Measurements from ENCODE around the gene CBX1. TPM values are rescaled to one million over a fixed set of nuclear protein-coding genes. Genes with fewer than 3 reads are reported as not detected.
A peak's percentile ranks its signal among the peaks of the same experiment; 100 is the strongest.

The CBX1 gene
- total and polyA plus RNA-seq, 2 of the 13 experiments (the other 11 are each of a cell fraction or from before 2014, with no cell fraction given): 17.8 to 108 TPM

GRCh38 chr17:48026502-48027321 lies 74.6 kb downstream of the CBX1 start (continued):
- TF ChIP-seq ZBTB46 (CRISPR knock-in tag; IDR thresholded peaks at IDR 0.05; ENCODE audit: borderline replicate concordance): 0 out of 2 replicates have a peak, but pooled peaks have one; percentile 84
- peak; percentile 32; the same call in 1 of the 3 replicates for TF ChIP-seq MXI1 (IDR thresholded peaks at IDR 0.05; ENCODE audit: borderline replicate concordance, low read depth, low read length)
- 0 out of 2 replicates have a peak, but pooled peaks have one; percentile 62 for TF ChIP-seq IRF2 (CRISPR knock-in tag; IDR thresholded peaks at IDR 0.05)
- TF ChIP-seq CTCF (CRISPR knock-in tag; IDR thresholded peaks at IDR 0.05): peak; percentile 98
- no peak for TF ChIP-seq ZNF75D (CRISPR knock-in tag; IDR thresholded peaks at IDR 0.05; ENCODE audit: borderline replicate concordance)
- TF ChIP-seq RBFOX2 (IDR thresholded peaks at IDR 0.05; ENCODE audit: low read depth, low read length): no peak
- peak; percentile 53; the same call in 1 of the 2 replicates for TF ChIP-seq BHLHE40 (IDR thresholded peaks at IDR 0.05; ENCODE audit: low read length)
- 0 out of 2 replicates have a peak, but pooled peaks have one; percentile 24 for TF ChIP-seq GMEB1 (CRISPR knock-in tag; IDR thresholded peaks at IDR 0.05; ENCODE audit: borderline replicate concordance)
- 0 out of 2 replicates have a peak, but pooled peaks have one; percentile 62 for TF ChIP-seq ZNF34 (CRISPR knock-in tag; IDR thresholded peaks at IDR 0.05; ENCODE audit: borderline replicate concordance)
- no peak for TF ChIP-seq DR1 (CRISPR knock-in tag; IDR thresholded peaks at IDR 0.05)
- no peak for TF ChIP-seq ZNF232 (CRISPR knock-in tag; IDR thresholded peaks at IDR 0.05; ENCODE audit: borderline replicate concordance)
- TF ChIP-seq ZNF644 (CRISPR knock-in tag; IDR thresholded peaks at IDR 0.05; ENCODE audit: low read depth): no peak
- TF ChIP-seq ZNF331 (CRISPR knock-in tag; IDR thresholded peaks at IDR 0.05): peak; percentile 64; the same call in 1 of the 2 replicates
- peak; percentile 59 for TF ChIP-seq SAP130 (CRISPR knock-in tag; IDR thresholded peaks at IDR 0.05; ENCODE audit: low read depth)
- peak; percentile 76; the same call in 1 of the 2 replicates for TF ChIP-seq KDM2A (CRISPR knock-in tag; IDR thresholded peaks at IDR 0.05; ENCODE audit: borderline replicate concordance, low read depth)
- TF ChIP-seq HNF1A (IDR thresholded peaks at IDR 0.05; ENCODE audit: low read depth): no peak
- TF ChIP-seq HNF1A (CRISPR knock-in tag; IDR thresholded peaks at IDR 0.05; ENCODE audit: borderline replicate concordance): peak; percentile 49; the same call in 1 of the 2 replicates
- no peak for TF ChIP-seq MAZ (IDR thresholded peaks at IDR 0.05; ENCODE audit: borderline replicate concordance, low read depth, low read length)
- no peak for TF ChIP-seq MAZ (CRISPR knock-in tag; IDR thresholded peaks at IDR 0.05; ENCODE audit: low read depth)
